Colonic mucosa (tissue), 4 donors: ENCODE data around the gene YKT6. TPM values are rescaled to one million over a fixed set of nuclear protein-coding genes. Genes with fewer than 3 reads are reported as not detected.
A peak's percentile ranks its signal among the peaks of the same experiment; 100 is the strongest.

Source experiments
- DNase-seq: peaks from one replicate; pipeline ENCODE4 v3.0.0-alpha.2; 2020
- H3K27ac ChIP-seq: fragments of 200-600 bp; one replicate; pipeline ENCODE4 v1.8.0; 2021
- H3K27me3 ChIP-seq: fragments of 200-600 bp; one replicate; pipeline ENCODE4 v1.8.0; 2021
- H3K36me3 ChIP-seq: fragments of 200-600 bp; one replicate; pipeline ENCODE4 v1.8.0; 2021
- H3K4me1 ChIP-seq: fragments of 200-600 bp; one replicate; pipeline ENCODE4 v1.8.0; 2021; ENCODE audit warnings: mild to moderate bottlenecking
- H3K4me3 ChIP-seq: fragments of 200-600 bp; one replicate; pipeline ENCODE4 v1.8.0; 2021
- H3K9ac ChIP-seq, 2 donors: one replicate each; pipeline ENCODE4 v1.7.0; 2013; ENCODE audit warnings: control low read depth in 2 of 2, low read depth in 2 of 2, low read length in 2 of 2
- H3K9me3 ChIP-seq: fragments of 200-600 bp; one replicate; pipeline ENCODE4 v1.8.0; 2021
- CTCF ChIP-seq: fragments of 200-600 bp; IDR thresholded peaks from one replicate; pipeline ENCODE4 v1.8.0; 2022; ENCODE audit warnings: antibody characterized with exemption, mild to moderate bottlenecking
- intact Hi-C: fragments of 100-400 bp; cut with DNase I; formaldehyde crosslinking; loops from one replicate; pipeline ENCODE4 v1.14.1; 2022
- total RNA-seq, 2 donors: library from RNA; stranded (reverse); fragmentation: NEBNext Ultra II Directional in 1 of 2; extraction: Animal tissue kit (Norgen Biotek cat#: 25700) in 1 of 2; gene quantifications; one replicate each; pipeline ENCODE4 v1.2.1, GENCODE V29; 2021
- donor health status: healthy.
- donor health status: DM: no; HTN: no; CAD: no.
- donor health status: DM: no; HTN: no; CAD: no.

YKT6 gene
- total RNA-seq, 2 donors from 2014 or later: 83.0 to 103 TPM

DNA sequence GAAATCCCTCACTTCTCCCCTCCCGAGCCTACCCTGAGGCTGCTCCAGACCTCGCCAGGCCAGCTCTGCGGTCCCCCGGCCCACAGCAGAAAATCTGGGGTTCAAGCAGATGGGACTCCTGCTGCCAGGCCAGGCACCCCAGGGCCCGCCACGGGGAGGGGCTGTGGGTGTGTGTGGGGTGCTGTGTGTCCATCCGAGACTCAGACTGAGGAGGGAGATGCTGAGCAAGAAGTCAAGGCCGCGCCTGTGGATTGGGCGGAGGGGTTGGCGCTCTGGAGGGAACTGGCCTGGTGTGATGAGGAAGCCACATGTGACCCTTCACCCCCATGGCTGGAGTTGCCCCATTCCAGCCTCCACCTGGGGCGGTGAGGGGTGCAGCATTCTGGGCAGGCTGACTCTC is 51.1 kb downstream of the YKT6 start:
- intact Hi-C loops: no loop called here
- no peak overlapping the region for H3K27ac ChIP-seq
- H3K9ac ChIP-seq: no peak overlapping the region
- no peaks in the 10 kb centered on the region for H3K4me1 ChIP-seq
- no peak for TF ChIP-seq CTCF
- no peaks in the 10 kb centered on the region for H3K9me3 ChIP-seq
- H3K4me3 ChIP-seq: no peak overlapping the region
- no peaks in the 10 kb centered on the region for H3K36me3 ChIP-seq
- no peaks in the 10 kb centered on the region for H3K27me3 ChIP-seq
- DNase-seq: no peak

- no peaks in the 10 kb centered on the region for H3K36me3 ChIP-seq
- H3K4me1 ChIP-seq: no peaks in the 10 kb centered on the region
- TF ChIP-seq CTCF: no peak
- no peak overlapping the region for H3K27ac ChIP-seq
- intact Hi-C loops: no loop called here
- no peak overlapping the region for H3K9ac ChIP-seq
- H3K9me3 ChIP-seq: no peaks in the 10 kb centered on the region
- no peaks in the 10 kb centered on the region for H3K27me3 ChIP-seq
- no peak overlapping the region for H3K4me3 ChIP-seq
- no peak for DNase-seq
Observed at GRCh38 chr7:44256459-44256858, 55.7 kb downstream of the YKT6 start.

DNA sequence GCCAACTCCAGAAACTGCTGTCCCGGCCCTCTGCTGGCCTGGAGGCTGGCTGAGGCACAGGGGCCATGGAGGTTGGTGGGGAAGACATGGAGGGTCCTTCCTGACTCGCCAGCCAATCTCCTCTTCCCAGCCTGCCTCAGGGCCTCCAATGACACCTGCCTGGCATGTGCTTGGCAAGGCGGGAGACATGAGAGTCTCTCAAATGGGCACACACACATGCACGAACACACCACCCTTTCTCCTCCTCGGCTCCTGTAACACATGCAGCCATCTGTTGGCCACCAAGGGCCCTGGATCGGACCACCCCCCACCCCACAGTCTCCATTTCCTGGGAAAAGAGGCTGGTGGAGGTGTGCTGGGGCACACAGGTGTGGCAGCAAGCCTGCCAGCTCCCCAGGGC is 56.4 kb downstream of the YKT6 start:
- no peaks in the 10 kb centered on the region for H3K9me3 ChIP-seq
- H3K36me3 ChIP-seq: no peaks in the 10 kb centered on the region
- no peak overlapping the region for H3K27ac ChIP-seq
- no peak for DNase-seq
- no peaks in the 10 kb centered on the region for H3K4me1 ChIP-seq
- H3K9ac ChIP-seq: no peak overlapping the region
- no peak for TF ChIP-seq CTCF
- no peaks in the 10 kb centered on the region for H3K27me3 ChIP-seq
- no peak overlapping the region for H3K4me3 ChIP-seq
- intact Hi-C loops: no loop called here

DNA sequence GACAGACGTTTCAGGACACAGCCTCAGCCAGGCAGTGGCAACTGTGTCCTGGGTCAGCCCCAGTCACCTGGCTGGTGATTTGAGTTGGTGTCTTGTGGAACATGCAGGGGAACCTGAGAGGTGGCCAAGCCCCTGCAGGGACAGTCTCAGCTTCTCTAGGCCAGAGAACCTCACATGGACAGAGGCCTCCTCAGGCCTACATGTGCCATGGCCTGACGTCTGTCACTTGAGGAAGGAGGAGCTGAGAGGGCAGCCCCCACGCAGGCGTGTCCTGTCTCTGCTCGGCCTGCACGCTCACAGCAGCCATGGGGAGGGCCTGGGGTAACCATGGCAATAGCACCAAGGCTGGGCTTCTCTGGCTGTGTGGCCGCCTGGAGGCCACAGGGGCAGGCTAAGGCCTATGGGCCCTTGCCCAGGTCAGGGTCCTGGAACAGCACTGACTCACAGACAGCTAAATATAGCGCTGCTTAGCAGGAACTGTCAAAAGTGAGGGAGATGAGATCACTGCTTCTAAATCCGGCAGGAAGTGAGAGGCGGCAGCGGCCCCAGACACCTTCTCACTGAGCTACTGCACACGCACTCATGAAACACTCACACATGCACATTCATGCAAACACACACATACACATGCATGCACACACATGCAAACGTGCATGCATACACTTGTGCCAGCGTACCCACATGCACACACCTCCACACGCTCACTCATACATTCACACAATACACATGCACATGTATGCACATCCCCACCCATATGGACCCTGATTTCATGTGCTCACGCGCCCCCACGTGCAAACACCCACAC is 57.0 kb downstream of the YKT6 start:
- Histone ChIP-seq H3K4me3 (no peak overlapping the region), H3K27ac (no peak overlapping the region), H3K9me3 (no peaks in the 10 kb centered on the region), H3K27me3 (no peaks in the 10 kb centered on the region), H3K4me1 (no peaks in the 10 kb centered on the region), H3K9ac (no peak overlapping the region), H3K36me3 (no peaks in the 10 kb centered on the region)
- DNase-seq: peak; percentile 32
- no peak for TF ChIP-seq CTCF
- intact Hi-C loops: no loop called here

- H3K4me1 ChIP-seq: no peaks in the 10 kb centered on the region
- no peaks in the 10 kb centered on the region for H3K27me3 ChIP-seq
- H3K4me3 ChIP-seq: no peak overlapping the region
- intact Hi-C loops: no loop called here
- no peaks in the 10 kb centered on the region for H3K36me3 ChIP-seq
- no peak for DNase-seq
- no peaks in the 10 kb centered on the region for H3K9me3 ChIP-seq
- no peak overlapping the region for H3K9ac ChIP-seq
- TF ChIP-seq CTCF: no peak
- no peak overlapping the region for H3K27ac ChIP-seq
Observed at GRCh38 chr7:44258423-44258760, 57.6 kb downstream of the YKT6 start.
